Neuronal stem cell (in vitro differentiated cells): Measurements from ENCODE around the gene MLYCD.
A peak's percentile ranks its signal among the peaks of the same experiment; 100 is the strongest.

Experiments
- DNase-seq: peaks from one replicate; pipeline ENCODE4 v3.0.0-alpha.2; 2013; ENCODE audit warnings: low spot score
- H2AFZ ChIP-seq: one replicate; pipeline ENCODE4 v1.6.1; 2013; ENCODE audit warnings: mild to moderate bottlenecking, low read length, inconsistent platforms
- H2AK5ac ChIP-seq: 2 replicates; pipeline ENCODE4 v1.6.1; 2013; ENCODE audit warnings: low read depth, mild to moderate bottlenecking, inconsistent platforms, low read length, moderate library complexity, mixed read lengths
- H2BK120ac ChIP-seq: 2 replicates; pipeline ENCODE4 v1.6.1; 2013; ENCODE audit warnings: low read depth, mild to moderate bottlenecking, inconsistent platforms, low read length, moderate library complexity, mixed read lengths
- H2BK12ac ChIP-seq: one replicate; pipeline ENCODE4 v1.6.1; 2013; ENCODE audit warnings: low read length, inconsistent platforms
- H2BK15ac ChIP-seq: 2 replicates; pipeline ENCODE4 v1.6.1; 2013; ENCODE audit warnings: mild to moderate bottlenecking, low read length, inconsistent platforms, mixed read lengths
- H2BK5ac ChIP-seq: one replicate; pipeline ENCODE4 v1.6.1; 2013; ENCODE audit warnings: inconsistent platforms, mild to moderate bottlenecking, low read length, moderate library complexity
- H3K14ac ChIP-seq: one replicate; pipeline ENCODE4 v1.6.1; 2013; ENCODE audit warnings: low read length, inconsistent platforms
- H3K18ac ChIP-seq: 2 replicates; pipeline ENCODE4 v1.6.1; 2013; ENCODE audit warnings: low read length, inconsistent platforms
- H3K23ac ChIP-seq: 2 replicates; pipeline ENCODE4 v1.6.1; 2013; ENCODE audit warnings: low read depth, mild to moderate bottlenecking, mixed read lengths, low read length, inconsistent platforms; ENCODE audit not compliant: poor library complexity
- H3K27ac ChIP-seq: replicated peaks from 3 replicates; pipeline ENCODE4 v1.5.1; 2013; ENCODE audit warnings: low read length, inconsistent platforms
- H3K27me3 ChIP-seq, 3 experiments: 2 replicates each; pipeline ENCODE4 v1.6.1; 2013; ENCODE audit warnings: low read length in 3 of 3, mild to moderate bottlenecking in 2 of 3, inconsistent platforms in 1 of 3, low read depth in 1 of 3, mixed read lengths in 1 of 3, moderate library complexity in 1 of 3; ENCODE audit not compliant: control insufficient read depth in 3 of 3, insufficient read depth in 3 of 3
- H3K36me3 ChIP-seq, 2 donors: replicated peaks in 1 of 2; 2 replicates each; pipeline ENCODE4 v1.6.1; 2013; ENCODE audit warnings: low read length in 2 of 2; ENCODE audit not compliant: control insufficient read depth in 2 of 2, insufficient read depth in 2 of 2
- H3K4ac ChIP-seq: 2 replicates; pipeline ENCODE4 v1.6.1; 2013; ENCODE audit warnings: inconsistent platforms, mild to moderate bottlenecking, low read length, moderate library complexity
- H3K4me1 ChIP-seq, 2 donors: 1 replicate in 1 of 2; 2 replicates in 1 of 2; pipeline ENCODE4 v1.6.1; 2013; ENCODE audit warnings: low read length in 2 of 2, low read depth in 1 of 2; ENCODE audit not compliant: control insufficient read depth in 2 of 2, insufficient read depth in 1 of 2
- H3K4me2 ChIP-seq: one replicate; pipeline ENCODE4 v1.6.1; 2013; ENCODE audit warnings: mild to moderate bottlenecking, low read length, inconsistent platforms; ENCODE audit not compliant: insufficient read depth, poor library complexity, severe bottlenecking
- H3K4me3 ChIP-seq, 2 donors: 2 replicates each; pipeline ENCODE4 v1.5.1; 2013; ENCODE audit warnings: low read length in 2 of 2, mild to moderate bottlenecking in 2 of 2, inconsistent platforms in 1 of 2, moderate library complexity in 1 of 2
- H3K79me1 ChIP-seq: one replicate; pipeline ENCODE4 v1.6.1; 2013; ENCODE audit warnings: low read depth, mild to moderate bottlenecking, inconsistent platforms, low read length, moderate library complexity
- H3K9ac ChIP-seq: one replicate; pipeline ENCODE4 v1.6.1; 2013; ENCODE audit warnings: mild to moderate bottlenecking, low read depth, low read length, inconsistent platforms; ENCODE audit not compliant: poor library complexity
- H3K9me3 ChIP-seq, 2 donors: replicated peaks in 1 of 2; 2 replicates each; pipeline versions ENCODE3 to v1.6.1; 2013; ENCODE audit warnings: low read length in 2 of 2, mild to moderate bottlenecking in 2 of 2, inconsistent platforms in 1 of 2, low read depth in 1 of 2, mixed read lengths in 1 of 2, moderate library complexity in 1 of 2; ENCODE audit not compliant: control insufficient read depth in 2 of 2, insufficient read depth in 1 of 2
- H4K8ac ChIP-seq: one replicate; pipeline ENCODE4 v1.6.1; 2013; ENCODE audit warnings: low read depth, mild to moderate bottlenecking, inconsistent platforms, low read length, moderate library complexity
- H4K91ac ChIP-seq: one replicate; pipeline ENCODE4 v1.6.1; 2013; ENCODE audit warnings: low read length, low read depth, mild to moderate bottlenecking, inconsistent platforms; ENCODE audit not compliant: poor library complexity
- WGBS, 2 donors: extraction: QIAGEN DNeasy Blood & Tissue Kit; methylation state at CpG; one replicate each; pipeline ENCODE4 v1.1.7; 2013; ENCODE audit warnings: missing lambda C conversion rate in 2 of 2, mixed read lengths in 1 of 2; ENCODE audit not compliant: insufficient read length in 2 of 2, insufficient replicate concordance in 1 of 2; ENCODE audit errors: extremely low coverage in 2 of 2; 5-methylcytosine and 5-hydroxymethylcytosine counted together

MLYCD gene

DNA sequence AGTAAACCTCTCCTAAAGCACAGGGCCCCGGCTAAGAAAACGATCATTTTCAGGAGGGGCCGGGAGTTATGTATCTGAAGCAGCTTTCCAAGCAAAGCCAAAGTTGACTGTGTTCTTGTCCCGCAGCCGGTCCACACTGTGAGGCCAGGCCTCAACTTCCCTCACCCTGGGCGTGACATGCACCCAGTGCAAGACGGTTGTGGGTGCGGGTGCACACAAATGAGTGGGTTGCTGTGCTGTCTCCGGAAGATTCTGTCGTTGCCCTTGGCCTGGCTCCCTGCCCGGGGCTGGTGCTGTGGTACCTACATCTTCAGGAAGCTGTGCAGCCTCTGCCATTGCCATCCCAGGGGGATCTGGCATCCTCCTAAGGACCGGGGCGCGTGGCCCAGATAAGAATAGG, 16.6 kb downstream of the MLYCD start:
- Histone ChIP-seq H3K23ac (no peak overlapping the region), H2BK5ac (no peak overlapping the region), H3K79me1 (no peaks in the 10 kb centered on the region), H3K14ac (no peak overlapping the region), H3K4ac (no peak overlapping the region), H4K91ac (no peak overlapping the region), H3K4me3 (no peak overlapping the region), H3K4me2 (no peak overlapping the region), H2BK12ac (no peak overlapping the region), H3K9me3 (peaks cover 0 to 18% of the 10 kb centered on the region in 2 donors), H2BK15ac (no peak overlapping the region), H2BK120ac (no peak overlapping the region), H3K18ac (peak overlapping the region; percentile 60), H3K27ac (no peak overlapping the region), H3K27me3 (peaks cover 0 to 2% (median 0%) of the 10 kb centered on the region in 3 experiments), H2AK5ac (no peak overlapping the region), H3K4me1 (peaks cover 0 to 2% of the 10 kb centered on the region in 2 donors), H3K36me3 (peaks cover 35 to 85% of the 10 kb centered on the region in 2 donors), H3K9ac (no peak overlapping the region), H4K8ac (no peak overlapping the region), H2AFZ (no peak overlapping the region)
- WGBS, 2 donors: no CpG with 5 or more reads among the region's 14 CpGs
- no peak for DNase-seq

GRCh38 chr16:83917152-83918120, 18.5 kb downstream of the MLYCD start:
- WGBS, 2 donors: no CpG with 5 or more reads among the region's 51 CpGs
- Histone ChIP-seq H3K14ac (no peak overlapping the region), H2AFZ (no peak overlapping the region), H3K36me3 (peaks cover 31 to 74% of the 10 kb centered on the region in 2 donors), H2BK120ac (no peak overlapping the region), H3K27ac (no peak overlapping the region), H3K4ac (no peak overlapping the region), H3K27me3 (peaks cover 0 to 2% (median 0%) of the 10 kb centered on the region in 3 experiments), H4K8ac (no peak overlapping the region), H3K18ac (no peak overlapping the region), H2AK5ac (no peak overlapping the region), H3K9me3 (peaks cover 0 to 18% of the 10 kb centered on the region in 2 donors), H3K23ac (no peak overlapping the region), H3K4me1 (no peaks in the 10 kb centered on the region), H4K91ac (no peak overlapping the region), H2BK12ac (no peak overlapping the region), H3K79me1 (no peaks in the 10 kb centered on the region), H3K4me2 (no peak overlapping the region), H3K9ac (no peak overlapping the region), H2BK5ac (no peak overlapping the region), H2BK15ac (no peak overlapping the region), H3K4me3 (peak overlapping the region in 1 of 2 donors; percentile 65)
- DNase-seq: no peak

DNA sequence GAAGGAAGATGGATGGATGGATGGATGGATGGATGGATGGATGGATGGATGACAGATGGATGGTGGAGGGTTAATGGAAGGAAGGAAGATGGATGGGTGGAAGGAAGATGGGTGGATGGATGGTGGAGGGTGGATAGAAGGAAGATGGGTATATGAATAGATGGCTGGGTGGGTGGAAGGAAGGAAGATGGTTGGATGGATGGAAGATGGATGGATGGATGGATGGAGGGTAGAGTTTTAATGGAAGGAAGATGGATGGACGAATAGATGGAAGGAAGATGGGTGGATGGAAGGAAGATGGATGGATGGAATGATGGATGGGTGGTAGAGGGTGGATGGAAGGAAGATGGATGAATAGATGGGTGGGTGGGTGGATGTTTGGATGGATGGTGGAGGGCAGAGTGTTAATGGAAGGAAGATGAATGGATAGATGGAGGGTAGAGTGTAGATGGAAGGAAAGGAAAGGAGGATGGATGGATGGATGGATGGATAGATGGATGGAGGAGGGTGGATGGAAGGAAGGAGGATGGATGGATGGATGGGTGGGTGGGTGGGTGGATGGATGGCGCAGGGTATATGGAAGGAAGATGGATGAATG, 22.1 kb downstream of the MLYCD start:
- Histone ChIP-seq H2BK120ac (no peak overlapping the region), H3K9me3 (peaks cover 0 to 16% of the 10 kb centered on the region in 2 donors), H3K18ac (no peak overlapping the region), H2AK5ac (no peak overlapping the region), H3K36me3 (peaks cover 25 to 42% of the 10 kb centered on the region in 2 donors), H3K27me3 (peaks cover 0 to 2% (median 0%) of the 10 kb centered on the region in 3 experiments), H4K8ac (no peak overlapping the region), H3K4me2 (no peak overlapping the region), H3K4me1 (peaks cover 4 to 12% of the 10 kb centered on the region in 2 donors), H2BK5ac (no peak overlapping the region), H2BK15ac (no peak overlapping the region), H3K4me3 (no peak overlapping the region), H3K9ac (no peak overlapping the region), H3K14ac (no peak overlapping the region), H3K79me1 (no peaks in the 10 kb centered on the region), H3K27ac (no peak overlapping the region), H3K23ac (no peak overlapping the region), H3K4ac (no peak overlapping the region), H2AFZ (no peak overlapping the region), H2BK12ac (no peak overlapping the region), H4K91ac (no peak overlapping the region)
- WGBS, 2 donors: 100% methylated on average over 1 of the region's 2 CpGs
- DNase-seq: no peak
